DND-41 (cell line): ENCODE results near the gene ADRM1.

Experiments used
- EZH2 ChIP-seq: IDR thresholded peaks from 3 replicates; pipeline ENCODE4 v1.6.1; 2012; ENCODE audit warnings: borderline replicate concordance, low read depth, mild to moderate bottlenecking, moderate library complexity, low read length, inconsistent platforms; ENCODE audit not compliant: severe bottlenecking
- TF ChIP-seq, protein P1 (sequence below): IDR thresholded peaks from 2 replicates; pipeline ENCODE4 v1.5.1; 2012; ENCODE audit warnings: borderline replicate concordance, low read length, moderate library complexity, mild to moderate bottlenecking; ENCODE audit not compliant: poor library complexity, severe bottlenecking; ENCODE audit errors: extremely low read depth

GRCh38 chr20:62269871-62270270 is 32.9 kb upstream of the ADRM1 start:
- TF ChIP-seq, protein P1, sequence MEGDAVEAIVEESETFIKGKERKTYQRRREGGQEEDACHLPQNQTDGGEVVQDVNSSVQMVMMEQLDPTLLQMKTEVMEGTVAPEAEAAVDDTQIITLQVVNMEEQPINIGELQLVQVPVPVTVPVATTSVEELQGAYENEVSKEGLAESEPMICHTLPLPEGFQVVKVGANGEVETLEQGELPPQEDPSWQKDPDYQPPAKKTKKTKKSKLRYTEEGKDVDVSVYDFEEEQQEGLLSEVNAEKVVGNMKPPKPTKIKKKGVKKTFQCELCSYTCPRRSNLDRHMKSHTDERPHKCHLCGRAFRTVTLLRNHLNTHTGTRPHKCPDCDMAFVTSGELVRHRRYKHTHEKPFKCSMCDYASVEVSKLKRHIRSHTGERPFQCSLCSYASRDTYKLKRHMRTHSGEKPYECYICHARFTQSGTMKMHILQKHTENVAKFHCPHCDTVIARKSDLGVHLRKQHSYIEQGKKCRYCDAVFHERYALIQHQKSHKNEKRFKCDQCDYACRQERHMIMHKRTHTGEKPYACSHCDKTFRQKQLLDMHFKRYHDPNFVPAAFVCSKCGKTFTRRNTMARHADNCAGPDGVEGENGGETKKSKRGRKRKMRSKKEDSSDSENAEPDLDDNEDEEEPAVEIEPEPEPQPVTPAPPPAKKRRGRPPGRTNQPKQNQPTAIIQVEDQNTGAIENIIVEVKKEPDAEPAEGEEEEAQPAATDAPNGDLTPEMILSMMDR, result no peak
- no peak for TF ChIP-seq EZH2
